ENCODE results near the gene RFC3. TPM values are rescaled to one million over a fixed set of nuclear protein-coding genes. Genes with fewer than 3 reads are reported as not detected.

RFC3 gene
- total and polyA plus RNA-seq, 2 of the 13 experiments (the other 11 are each of a cell fraction or from before 2014, with no cell fraction given) = 16.0 to 55.7 TPM

GRCh38 chr13:33872005-33872351, 54.0 kb downstream of the RFC3 start (continued):
- TF ChIP-seq ZBTB33 (CRISPR knock-in tag; IDR thresholded peaks at IDR 0.05) (no peak), NFYB (CRISPR knock-in tag; IDR thresholded peaks at IDR 0.05) (no peak), ZMAT5 (CRISPR knock-in tag; IDR thresholded peaks at IDR 0.05; ENCODE audit: borderline replicate concordance, low read depth) (no peak), HOXA3 (CRISPR knock-in tag; IDR thresholded peaks at IDR 0.05) (no peak), SNAPC5 (CRISPR knock-in tag; IDR thresholded peaks at IDR 0.05; ENCODE audit: borderline replicate concordance) (no peak), ZEB1 (IDR thresholded peaks at IDR 0.05; ENCODE audit: insufficient replicate concordance, low read depth) (no peak), EZH2 (conservative IDR thresholded peaks at IDR 0.05; ENCODE audit: low read depth, low read length) (no peak), RNF2 (conservative IDR thresholded peaks at IDR 0.05; ENCODE audit: low read depth) (no peak), DPF2 (CRISPR knock-in tag; IDR thresholded peaks at IDR 0.05; ENCODE audit: borderline replicate concordance, low read depth) (peak; percentile 76; the same call in 1 of the 2 replicates), ZNF18 (CRISPR knock-in tag; IDR thresholded peaks at IDR 0.05; ENCODE audit: insufficient replicate concordance) (no peak), CBX1 (IDR thresholded peaks at IDR 0.05; ENCODE audit: low read depth) (no peak), MED8 (CRISPR knock-in tag; IDR thresholded peaks at IDR 0.05; ENCODE audit: insufficient replicate concordance) (no peak), ZNF761 (CRISPR knock-in tag; conservative IDR thresholded peaks at IDR 0.05) (no peak), NFRKB (IDR thresholded peaks at IDR 0.05) (no peak), KLF13 (CRISPR knock-in tag; IDR thresholded peaks at IDR 0.05) (no peak), BCL6 (CRISPR knock-in tag; IDR thresholded peaks at IDR 0.05) (peak; percentile 53; the same call in 1 of the 2 replicates), FOXP1 (IDR thresholded peaks at IDR 0.05) (no peak), FOXP1 (CRISPR knock-in tag; IDR thresholded peaks at IDR 0.05) (peak; percentile 57; the same call in 1 of the 2 replicates), ATAD3A (CRISPR knock-in tag; IDR thresholded peaks at IDR 0.05) (no peak), ZNF749 (CRISPR knock-in tag; IDR thresholded peaks at IDR 0.05; ENCODE audit: borderline replicate concordance) (no peak), SMAD9 (CRISPR knock-in tag; IDR thresholded peaks at IDR 0.05) (no peak), PAXIP1 (CRISPR knock-in tag; conservative IDR thresholded peaks at IDR 0.05) (peak; percentile 86), KLF15 (CRISPR knock-in tag; IDR thresholded peaks at IDR 0.05; ENCODE audit: borderline replicate concordance) (no peak), TOPORS (CRISPR knock-in tag; IDR thresholded peaks at IDR 0.05) (no peak), SMYD3 (CRISPR knock-in tag; IDR thresholded peaks at IDR 0.05) (no peak), GTF3A (CRISPR knock-in tag; conservative IDR thresholded peaks at IDR 0.05) (no peak)
